ENCODE measurements around the gene TP53TG5.

Gene TP53TG5

DNA sequence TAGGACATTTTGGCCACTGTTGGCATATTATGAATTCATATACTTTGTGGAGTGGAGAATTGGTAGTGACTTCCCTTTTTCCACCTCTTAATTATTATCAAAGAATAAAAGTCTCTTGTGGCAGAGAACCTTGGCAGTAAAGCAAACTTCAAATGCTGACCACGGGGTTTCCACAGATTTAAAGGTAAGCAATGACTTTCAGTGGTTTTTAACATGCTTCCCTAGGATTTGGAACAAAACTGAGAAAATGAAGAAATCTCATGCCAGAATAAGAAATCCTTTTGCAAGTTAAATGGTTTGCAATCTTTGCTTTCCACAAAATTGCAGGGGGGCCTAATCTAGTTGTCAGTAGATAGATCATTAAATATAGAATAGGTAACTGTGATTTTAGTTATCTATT is 27.9 kb downstream of the TP53TG5 start:
- TF ChIP-seq TAF1 (IDR thresholded peaks at IDR 0.05; ENCODE audit: borderline replicate concordance, low read depth, low read length) (no peak), POLR2AphosphoS5 (IDR thresholded peaks at IDR 0.05; ENCODE audit: low read depth, low read length) (no peak), POLR2A (IDR thresholded peaks at IDR 0.05; ENCODE audit: low read depth, low read length) (no peak)
- DNase-seq (ENCODE audit: insufficient read length) (no peak), FAIRE-seq (no peak)

DNA sequence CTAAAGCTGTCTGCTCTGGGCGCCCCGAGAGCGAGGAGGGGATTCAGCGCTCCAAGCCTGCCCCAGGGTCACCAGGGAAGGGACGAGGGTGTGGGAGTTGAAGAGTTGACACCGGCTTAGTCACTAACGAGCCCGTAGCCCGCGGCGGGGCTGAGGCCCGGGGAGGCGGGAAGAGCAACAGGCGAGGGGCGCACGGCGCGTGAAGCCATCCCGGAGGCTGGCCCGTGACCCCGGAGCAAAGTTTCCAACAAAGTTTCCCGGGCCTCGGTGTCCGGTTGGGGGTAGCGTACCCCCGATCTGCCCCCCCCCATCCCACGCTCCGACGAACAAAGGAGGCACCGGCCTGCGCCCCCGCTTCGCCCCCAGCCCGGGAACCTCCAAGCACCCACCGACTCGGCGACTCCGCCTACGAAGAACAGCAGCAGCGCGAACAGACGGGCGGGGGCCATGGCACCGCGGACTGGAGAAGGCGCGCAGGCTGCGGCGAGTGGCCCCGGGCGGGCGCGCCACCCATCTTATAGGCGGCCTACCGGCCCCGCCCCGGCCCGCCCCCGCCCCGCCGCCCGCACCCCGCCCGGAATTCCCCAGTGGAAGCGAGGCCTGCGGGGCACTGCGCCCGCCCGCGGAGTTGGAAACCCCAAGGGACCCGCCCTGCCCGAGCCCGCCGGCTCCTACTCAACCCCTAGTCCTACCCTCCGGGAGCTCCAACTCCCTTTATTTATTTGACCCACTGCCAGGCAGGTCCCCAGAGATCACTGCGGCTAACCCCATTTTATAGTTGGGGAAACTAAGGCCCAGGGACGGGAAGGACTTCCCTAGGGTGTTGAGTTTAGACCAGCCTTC is 30.0 kb downstream of the TP53TG5 start, which contains the start of gene SDC4:
Gene SDC4 (minus strand): TSS at position 489 of the 843 bp plus-strand sequence. CDS start 40 bp downstream, at position 449.
- DNase-seq (ENCODE audit: insufficient read length): peak; percentile 51
- TF ChIP-seq TAF1 (IDR thresholded peaks at IDR 0.05; ENCODE audit: borderline replicate concordance, low read depth, low read length) (no peak), POLR2AphosphoS5 (IDR thresholded peaks at IDR 0.05; ENCODE audit: low read depth, low read length) (no peak), POLR2A (IDR thresholded peaks at IDR 0.05; ENCODE audit: low read depth, low read length) (peak; percentile 61; the same call in 1 of the 2 replicates)

DNA sequence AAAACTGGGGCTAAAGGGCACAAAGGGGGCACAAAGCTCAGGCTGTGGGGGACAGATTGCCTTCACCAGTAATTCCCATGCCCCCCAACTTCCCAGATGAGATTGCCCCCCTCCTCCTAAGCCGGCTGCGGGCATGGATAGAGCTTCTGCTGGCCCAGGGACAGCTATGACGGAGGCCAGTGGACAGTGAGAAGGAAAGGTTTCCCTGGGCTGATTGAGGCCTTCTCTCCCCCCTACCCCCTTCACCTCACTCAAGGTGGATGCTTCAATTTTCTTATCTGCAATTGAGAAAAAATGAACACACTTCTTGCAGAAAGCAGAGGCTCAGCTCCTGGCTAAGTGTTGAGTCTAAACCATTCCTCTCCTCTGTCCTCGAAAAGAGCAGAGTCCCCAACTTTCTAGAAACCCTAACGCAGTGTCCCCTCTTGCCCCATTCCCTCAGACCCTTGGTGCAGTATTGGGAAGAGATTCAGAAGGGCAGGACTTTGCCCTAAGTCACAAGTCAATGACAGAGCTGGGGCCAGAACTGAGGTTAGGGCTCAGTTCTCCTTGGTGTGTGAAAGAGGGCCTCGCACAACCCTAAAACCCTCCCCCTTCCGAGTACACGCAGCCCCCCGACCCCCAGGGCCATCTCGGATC is 30.7 kb downstream of the TP53TG5 start:
- DNase-seq (ENCODE audit: insufficient read length) (no peak), FAIRE-seq (no peak)
- TF ChIP-seq TAF1 (IDR thresholded peaks at IDR 0.05; ENCODE audit: borderline replicate concordance, low read depth, low read length) (no peak), POLR2AphosphoS5 (IDR thresholded peaks at IDR 0.05; ENCODE audit: low read depth, low read length) (no peak), POLR2A (IDR thresholded peaks at IDR 0.05; ENCODE audit: low read depth, low read length) (no peak)

More for the DNA sequence above, 30.0 kb downstream of the TP53TG5 start, which contains the start of gene SDC4:
- no peak for FAIRE-seq

DNA sequence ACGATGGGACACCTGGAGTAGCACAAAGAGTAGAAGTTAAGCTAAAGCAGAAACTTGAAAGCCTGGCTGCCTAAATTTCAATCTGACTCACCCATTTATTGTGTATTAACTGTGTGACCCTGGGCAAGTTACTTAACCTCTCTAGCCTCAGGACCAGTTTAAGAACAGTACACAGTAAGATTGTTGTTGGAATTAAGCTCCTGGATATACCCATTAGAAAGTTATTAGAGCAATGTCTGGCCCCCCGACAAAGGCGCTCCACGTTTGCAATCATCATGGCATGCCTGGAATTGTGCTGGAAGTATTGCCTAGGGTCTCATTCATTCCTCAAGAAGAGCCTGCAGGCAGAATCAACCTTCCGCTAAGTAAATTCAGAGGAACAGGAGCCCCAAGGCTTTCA is 31.3 kb downstream of the TP53TG5 start:
- no peak for DNase-seq (ENCODE audit: insufficient read length)
- TF ChIP-seq POLR2A (IDR thresholded peaks at IDR 0.05; ENCODE audit: low read depth, low read length): no peak
- no peak for TF ChIP-seq POLR2AphosphoS5 (IDR thresholded peaks at IDR 0.05; ENCODE audit: low read depth, low read length)
- TF ChIP-seq TAF1 (IDR thresholded peaks at IDR 0.05; ENCODE audit: borderline replicate concordance, low read depth, low read length): no peak
- FAIRE-seq: no peak

DNA sequence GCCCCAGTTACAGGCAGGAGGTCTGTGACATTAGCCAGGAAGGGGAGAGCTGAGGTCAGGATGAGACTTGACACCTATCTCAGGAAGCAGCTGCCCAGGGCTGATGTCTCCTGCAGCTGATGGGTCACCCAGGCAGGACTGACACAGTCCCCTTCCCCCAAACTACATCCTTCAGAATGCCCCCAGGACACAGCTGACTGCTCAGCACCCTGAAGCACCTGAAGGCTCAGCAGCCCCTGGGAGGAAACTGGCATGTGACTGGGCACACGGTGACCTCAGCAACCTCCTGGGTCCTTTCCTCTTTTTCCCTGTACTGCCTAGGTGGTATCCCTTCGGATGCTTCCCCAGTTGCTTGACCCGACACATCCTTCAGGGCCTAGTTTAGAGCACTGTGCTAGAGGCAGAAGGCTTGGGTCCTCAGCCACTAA is 31.8 kb downstream of the TP53TG5 start:
- no peak for FAIRE-seq
- TF ChIP-seq POLR2AphosphoS5 (IDR thresholded peaks at IDR 0.05; ENCODE audit: low read depth, low read length) (no peak), TAF1 (IDR thresholded peaks at IDR 0.05; ENCODE audit: borderline replicate concordance, low read depth, low read length) (no peak), POLR2A (IDR thresholded peaks at IDR 0.05; ENCODE audit: low read depth, low read length) (no peak)
- no peak for DNase-seq (ENCODE audit: insufficient read length)

DNA sequence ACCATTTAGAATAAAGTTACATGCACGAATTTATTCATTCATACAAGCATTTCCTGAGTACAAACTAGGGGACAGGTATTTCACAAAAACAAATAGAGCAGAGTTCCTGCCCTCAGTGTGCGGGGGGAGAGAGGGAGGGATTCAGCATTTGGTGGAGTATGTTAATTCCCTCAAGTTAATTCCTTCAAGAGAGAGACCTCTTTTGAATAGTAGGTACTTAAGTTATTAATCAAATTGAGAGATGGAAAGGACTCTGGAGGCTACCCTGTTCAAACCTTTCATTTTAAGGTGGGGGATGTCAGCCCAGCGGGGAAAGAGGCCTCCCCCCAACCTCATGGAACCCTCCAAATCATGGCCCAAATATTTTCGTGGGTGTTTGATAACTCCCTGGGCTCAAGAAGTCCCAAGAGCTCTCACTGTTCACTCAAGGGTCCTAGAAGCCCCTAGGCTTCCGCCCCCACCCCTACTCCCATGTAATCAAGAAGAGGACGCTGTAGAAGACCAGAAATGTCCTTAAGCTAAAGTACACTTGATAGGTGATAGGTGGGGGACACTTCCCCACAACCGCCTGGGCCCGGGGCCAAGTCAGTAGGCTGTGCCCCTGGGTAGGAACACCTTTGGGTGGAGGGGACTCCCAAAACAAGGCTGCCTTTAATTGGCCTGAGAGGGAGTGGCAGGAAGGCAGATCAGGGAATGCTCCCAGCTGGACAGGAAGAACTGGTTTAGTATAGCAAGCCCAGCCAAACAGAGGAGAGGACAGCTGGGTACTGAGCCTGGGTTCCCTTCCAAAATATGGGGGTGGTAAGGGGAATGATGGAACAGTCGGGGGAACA is 32.8 kb downstream of the TP53TG5 start:
- TF ChIP-seq POLR2A (IDR thresholded peaks at IDR 0.05; ENCODE audit: low read depth, low read length) (no peak), POLR2AphosphoS5 (IDR thresholded peaks at IDR 0.05; ENCODE audit: low read depth, low read length) (no peak), TAF1 (IDR thresholded peaks at IDR 0.05; ENCODE audit: borderline replicate concordance, low read depth, low read length) (no peak)
- DNase-seq (ENCODE audit: insufficient read length) (no peak), FAIRE-seq (no peak)

DNA sequence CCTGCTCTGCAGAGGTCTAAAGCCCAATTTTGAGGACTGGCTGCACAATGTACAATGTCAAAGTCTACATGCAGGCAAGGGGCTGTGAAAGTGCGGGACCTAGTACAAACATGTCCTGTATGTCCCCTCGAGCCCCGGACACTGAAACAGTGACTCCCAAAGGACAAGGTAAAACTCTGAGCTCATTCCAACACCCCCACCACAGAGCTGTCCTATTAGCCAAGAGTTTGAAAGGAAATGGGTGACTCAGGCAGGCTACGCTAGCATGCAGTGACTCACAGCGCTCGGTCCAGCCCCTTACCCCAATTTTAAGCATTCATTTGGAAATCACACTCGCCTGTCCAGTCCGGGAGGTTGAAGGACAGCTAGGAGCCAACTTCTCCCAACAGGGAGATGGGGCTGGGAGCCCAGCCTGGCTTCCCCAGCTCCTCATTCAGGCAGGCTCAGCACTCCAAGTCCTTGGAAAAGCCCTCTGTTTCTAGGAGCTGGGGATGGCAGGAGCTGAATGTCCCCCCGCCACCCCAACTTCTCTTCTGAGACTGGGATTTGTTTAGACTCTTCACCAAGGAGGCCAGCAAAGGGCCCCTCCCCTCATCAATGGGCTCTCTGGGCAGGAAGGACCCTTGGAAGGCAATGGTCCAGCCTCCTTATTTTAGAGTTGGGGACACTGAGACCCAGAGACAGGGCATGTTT is 33.8 kb downstream of the TP53TG5 start:
- DNase-seq (ENCODE audit: insufficient read length) (no peak), FAIRE-seq (no peak)
- TF ChIP-seq POLR2AphosphoS5 (IDR thresholded peaks at IDR 0.05; ENCODE audit: low read depth, low read length) (no peak), POLR2A (IDR thresholded peaks at IDR 0.05; ENCODE audit: low read depth, low read length) (no peak), TAF1 (IDR thresholded peaks at IDR 0.05; ENCODE audit: borderline replicate concordance, low read depth, low read length) (no peak)

DNA sequence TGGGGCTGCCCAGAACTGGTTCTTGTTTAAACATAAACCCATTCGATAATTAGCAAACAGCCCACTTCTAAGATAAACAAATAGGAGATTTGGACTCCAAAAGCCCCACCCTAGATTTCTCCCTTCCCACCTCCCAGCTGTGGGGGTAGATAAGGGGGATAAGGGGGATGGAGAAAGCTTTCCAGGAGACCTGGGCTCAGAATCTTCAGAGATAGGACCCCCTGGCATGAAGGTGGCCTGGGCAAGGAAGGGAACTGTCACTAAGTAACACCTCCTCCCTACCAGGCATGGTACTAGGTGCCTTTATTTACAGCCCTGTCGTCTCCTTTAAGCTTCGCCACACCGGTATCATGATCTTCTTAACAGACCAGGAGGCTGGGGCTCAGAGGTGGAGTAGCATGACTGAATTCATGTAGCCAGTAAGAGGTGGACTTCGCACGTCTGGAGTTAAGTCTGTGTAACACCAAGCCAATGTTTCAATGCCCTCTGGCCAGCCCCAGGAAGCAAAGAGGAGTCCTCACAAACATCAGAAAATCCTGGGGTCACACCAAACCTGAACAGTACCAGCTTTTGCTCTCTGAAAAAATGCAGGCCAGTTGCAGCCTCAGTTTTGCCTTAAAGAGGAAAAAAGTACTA is 34.5 kb downstream of the TP53TG5 start:
- TF ChIP-seq POLR2AphosphoS5 (IDR thresholded peaks at IDR 0.05; ENCODE audit: low read depth, low read length): no peak
- no peak for TF ChIP-seq TAF1 (IDR thresholded peaks at IDR 0.05; ENCODE audit: borderline replicate concordance, low read depth, low read length)
- TF ChIP-seq POLR2A (IDR thresholded peaks at IDR 0.05; ENCODE audit: low read depth, low read length): no peak
- DNase-seq (ENCODE audit: insufficient read length) (no peak), FAIRE-seq (no peak)

DNA sequence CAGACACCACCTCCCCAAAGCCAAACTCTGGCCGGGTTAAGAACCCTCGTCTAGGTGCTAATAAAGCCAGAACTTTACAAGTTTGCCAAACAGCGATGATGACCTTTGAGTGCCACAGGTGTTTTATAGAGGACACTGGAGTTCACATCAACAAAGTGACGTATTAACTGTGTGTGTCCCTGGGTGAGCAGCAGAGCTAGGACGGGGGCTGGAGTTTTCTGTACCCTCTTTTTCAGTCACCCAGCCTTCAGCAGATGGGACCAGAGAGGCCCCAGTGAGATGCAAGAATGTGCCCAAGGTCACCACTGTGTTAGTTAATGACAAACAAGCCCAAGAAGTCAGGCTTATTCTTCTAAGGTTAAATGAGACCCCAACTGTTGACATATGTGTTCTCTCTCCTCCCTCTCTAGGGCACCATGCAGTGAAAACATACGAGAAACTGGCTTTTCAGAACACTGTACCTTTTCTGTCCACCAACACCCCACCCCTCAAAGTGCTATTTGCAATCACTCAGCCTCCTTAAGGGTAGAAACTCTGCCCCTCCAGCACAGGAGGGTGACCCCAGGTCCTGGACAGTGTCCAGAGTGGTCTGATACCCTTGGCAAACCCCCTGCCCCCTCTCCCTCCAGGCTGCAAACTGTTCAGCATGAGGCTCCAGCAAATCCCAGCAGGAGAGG is 35.1 kb downstream of the TP53TG5 start:
- no peak for FAIRE-seq

More for the DNA sequence above, 35.1 kb downstream of the TP53TG5 start:
- DNase-seq (ENCODE audit: insufficient read length): no peak
- TF ChIP-seq TAF1 (IDR thresholded peaks at IDR 0.05; ENCODE audit: borderline replicate concordance, low read depth, low read length) (no peak), POLR2A (IDR thresholded peaks at IDR 0.05; ENCODE audit: low read depth, low read length) (no peak), POLR2AphosphoS5 (IDR thresholded peaks at IDR 0.05; ENCODE audit: low read depth, low read length) (no peak)
